Activated T-cell treated with anti-CD3 and anti-CD28 coated beads, Interleukin-2, amount 50 U/mL, for 1 hour (primary cell): ENCODE measurements around the gene ADARB1.
"Not testable (repeated sequence)": the region's sequence is repeated elsewhere in the genome, so short reads cannot be mapped to it uniquely, and the experiment has no call there.

Experiments used
- DNase-seq: peaks from one replicate; pipeline ENCODE4 v3.0.0-alpha.2; 2020

ADARB1 gene

DNA sequence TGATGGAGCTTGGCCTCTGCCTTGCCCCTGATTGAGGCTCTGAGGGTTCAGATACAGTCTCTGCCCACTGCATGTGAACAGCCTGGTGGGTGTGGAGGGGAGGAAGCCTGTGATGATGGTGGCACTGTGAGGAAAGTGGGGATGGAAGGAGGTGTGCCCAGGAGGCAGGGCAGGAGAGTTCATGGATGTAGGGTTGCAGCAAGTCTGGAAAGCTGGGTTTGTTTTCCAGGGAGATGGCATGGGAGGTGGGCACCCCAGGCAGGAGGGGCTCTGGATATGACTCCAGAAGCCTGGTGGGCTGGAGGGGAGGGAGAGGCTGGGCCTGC is 63.2 kb downstream of the ADARB1 start:
- DNase-seq: no peak

DNA sequence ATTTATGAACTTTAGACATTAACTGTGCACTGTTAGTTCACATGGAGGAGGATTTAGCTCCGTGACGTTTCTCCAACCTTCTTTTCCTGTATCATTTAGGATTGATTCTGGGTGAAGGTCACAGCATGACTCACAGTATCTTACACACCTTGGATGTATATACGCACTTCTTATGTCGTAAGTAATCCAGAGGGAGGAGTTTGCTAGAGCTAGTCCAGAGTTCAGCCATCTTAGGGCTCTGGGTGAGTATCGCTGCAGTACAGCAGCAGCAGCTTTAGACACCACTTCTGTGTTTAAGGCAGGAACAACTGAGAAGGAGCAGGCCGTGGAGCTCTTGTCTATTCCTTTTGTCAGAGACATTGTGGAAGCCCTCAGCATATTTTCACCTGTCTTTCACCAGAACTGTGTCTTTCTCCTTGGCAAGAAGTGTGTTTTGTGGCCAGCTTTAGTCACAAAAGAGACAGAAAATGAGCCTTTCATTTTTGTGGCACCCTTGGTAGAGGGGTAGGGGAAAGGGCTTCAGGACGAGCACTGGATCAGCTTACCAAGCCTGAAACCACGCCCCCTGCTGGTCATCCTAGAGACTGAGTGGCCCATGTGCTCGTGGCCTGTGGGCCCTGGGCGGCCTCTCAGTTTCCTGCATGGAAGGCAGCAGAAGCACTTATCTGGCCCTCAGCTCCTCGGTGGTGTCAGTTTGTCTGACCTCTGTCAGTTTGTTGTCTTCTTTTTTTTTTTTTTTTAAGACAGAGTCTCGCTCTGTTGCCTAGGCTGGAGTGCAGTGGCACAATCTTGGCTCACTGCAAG is 64.0 kb downstream of the ADARB1 start:
- DNase-seq: peak; percentile 69

DNA sequence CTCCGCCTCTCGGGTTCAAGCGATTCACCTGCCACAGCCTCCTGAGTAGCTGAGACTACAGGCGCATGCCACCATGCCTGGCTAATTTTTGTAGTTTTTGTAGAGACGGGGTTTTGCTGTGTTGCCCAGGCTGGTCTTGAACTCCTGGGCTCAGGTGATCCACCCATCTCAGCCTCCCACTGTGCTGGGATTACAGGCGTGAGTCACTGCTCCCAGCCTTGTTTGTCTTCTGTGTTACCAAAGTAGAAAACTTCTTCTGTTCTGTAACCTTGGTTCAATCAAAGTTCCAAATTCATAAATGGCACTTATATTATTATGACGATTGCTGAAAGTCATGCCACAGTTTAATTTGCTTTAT is 64.6 kb downstream of the ADARB1 start:
- DNase-seq: not testable (repeated sequence)

DNA sequence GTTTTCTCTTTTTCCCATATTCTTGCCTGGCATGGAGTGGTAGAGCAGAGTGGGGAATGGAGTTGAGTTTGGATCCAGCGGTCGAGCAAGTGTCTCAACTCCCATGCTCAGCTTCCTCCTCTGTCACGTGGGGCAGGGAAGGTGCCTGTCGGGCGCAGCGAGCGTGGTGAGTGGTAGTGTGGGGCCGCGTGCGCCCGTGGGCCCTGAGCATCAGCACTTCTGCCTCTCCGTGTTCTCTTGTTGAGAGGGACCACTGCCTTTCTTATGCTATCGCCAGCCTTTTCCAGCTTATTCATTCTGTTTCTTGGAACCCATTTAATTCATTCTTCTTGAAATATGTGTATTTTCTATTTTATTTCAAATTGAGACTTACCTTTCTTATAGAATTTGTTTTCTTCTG is 65.1 kb downstream of the ADARB1 start:
- no peak for DNase-seq

DNA sequence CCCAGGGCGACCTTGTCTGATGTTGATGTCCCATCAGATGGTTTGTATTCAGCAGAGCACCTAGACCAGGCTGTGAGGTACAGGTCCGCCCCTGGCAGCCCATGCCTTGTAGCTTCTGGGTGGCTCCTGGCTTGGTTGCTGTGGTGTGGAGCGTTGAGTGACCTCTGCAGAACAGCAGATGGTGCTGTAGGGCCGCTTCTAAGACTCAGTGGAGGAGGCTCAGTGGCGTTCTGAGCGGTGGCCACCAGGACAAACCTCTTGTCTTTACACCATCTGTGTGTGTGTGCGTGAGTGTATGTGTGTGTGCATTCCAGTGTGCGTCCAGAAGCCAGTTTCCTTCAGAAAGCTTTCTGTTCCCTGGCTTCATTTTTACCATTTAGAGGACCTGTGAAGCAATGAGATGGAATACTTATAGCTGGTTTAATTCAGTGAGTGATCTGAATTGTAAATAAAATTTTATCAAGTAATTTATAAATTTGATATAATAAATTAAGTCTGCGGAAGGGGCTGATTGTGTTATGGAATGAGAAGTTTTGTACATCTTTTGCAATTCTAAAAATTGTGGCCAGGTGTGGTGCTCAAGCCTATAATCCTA is 66.1 kb downstream of the ADARB1 start:
- DNase-seq: peak; percentile 54

DNA sequence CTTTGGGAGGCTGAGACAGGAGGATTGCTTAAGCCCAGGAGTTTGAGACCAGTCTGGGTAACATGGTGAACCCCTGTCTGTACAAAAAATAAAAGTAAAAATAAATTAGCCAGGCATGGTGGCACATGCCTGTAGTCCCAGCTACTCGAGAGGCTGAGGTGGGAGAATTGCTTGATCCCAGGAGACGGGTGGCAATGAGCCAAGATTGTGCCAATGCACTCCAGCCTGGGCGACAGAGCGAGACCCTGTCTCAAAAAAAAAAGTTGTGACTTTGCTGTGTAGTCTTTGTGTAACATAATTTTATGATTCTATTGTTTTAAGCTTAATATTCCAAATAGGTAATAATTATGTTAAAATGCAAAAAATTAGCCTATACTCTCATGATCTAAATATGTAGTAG is 66.6 kb downstream of the ADARB1 start:
- DNase-seq: not testable (repeated sequence)

DNA sequence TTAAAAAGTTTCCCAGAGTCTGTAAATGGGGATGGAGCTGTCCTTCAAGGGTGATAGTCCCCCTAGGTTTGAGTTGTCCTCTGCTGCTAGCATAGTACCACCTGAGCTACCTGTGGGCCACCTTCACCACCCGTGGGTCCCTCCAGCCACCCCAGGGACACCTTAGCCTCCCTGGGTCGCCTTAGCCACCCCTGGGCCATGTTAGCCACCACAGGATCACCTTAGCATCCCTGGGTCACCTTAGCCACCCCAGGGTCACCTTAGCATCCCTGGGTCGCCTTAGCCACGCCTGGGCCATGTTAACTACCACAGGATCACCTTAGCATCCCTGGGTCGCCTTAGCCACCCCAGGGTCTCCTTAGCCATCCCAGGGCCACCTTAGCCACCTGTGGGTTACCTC is 67.1 kb downstream of the ADARB1 start:
- no peak for DNase-seq

DNA sequence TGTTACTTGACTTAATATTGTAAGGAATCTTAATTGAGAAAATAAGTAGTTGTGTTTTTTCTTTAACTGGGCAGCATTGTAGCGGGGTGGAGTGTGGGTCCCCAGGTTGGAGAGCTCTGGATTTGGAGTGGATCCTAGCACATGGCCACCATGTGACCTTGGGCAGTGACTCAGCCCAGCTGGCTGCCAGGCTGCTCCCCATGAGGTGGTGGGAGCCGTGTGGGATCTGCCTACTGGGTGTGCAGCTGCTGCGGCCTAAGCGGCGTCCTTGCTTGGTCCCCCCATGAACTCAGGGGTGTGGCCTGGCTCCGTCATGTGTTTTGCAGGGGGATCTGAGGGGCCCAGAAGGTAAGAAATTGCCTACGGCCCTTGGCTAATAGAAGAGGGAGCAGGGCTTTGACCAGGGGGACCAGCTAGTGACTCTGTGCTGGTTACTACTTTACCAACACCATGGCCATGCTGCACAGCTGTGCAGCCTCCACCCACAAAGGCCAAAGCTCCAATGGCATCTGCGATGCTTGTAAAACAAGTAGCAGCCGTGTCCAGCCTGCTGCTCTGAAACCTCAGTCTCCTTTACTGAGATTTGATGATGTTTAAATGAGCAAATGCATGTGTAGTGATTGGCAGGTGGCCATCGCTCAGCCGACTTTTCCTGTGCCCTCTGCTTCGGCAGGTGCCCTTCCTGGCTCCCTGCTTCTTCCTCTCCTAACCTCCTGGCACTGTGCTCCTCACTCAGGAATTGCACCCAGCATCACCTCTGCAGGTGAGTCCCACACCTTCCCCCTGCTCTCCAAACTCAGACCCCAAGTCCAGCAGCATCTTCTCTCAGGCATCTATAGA is 68.3 kb downstream of the ADARB1 start:
- DNase-seq: no peak

DNA sequence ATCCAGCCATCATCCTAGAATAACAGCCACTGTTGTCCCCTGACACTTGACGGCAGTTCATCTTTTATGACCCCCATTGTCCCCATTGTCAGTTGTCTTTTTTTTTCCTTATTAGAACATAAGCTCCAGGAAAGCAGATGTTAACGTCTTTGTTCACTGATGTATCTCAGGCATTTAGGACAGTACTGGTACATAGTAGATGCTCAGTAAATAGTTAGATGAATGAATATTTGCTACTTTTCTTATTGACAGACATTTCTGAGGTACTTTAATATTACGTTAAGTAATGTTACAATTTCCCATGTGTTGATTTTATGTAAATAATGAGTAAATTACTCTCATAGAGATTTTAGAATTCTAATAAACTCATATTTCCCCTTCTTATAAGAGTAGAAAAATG is 69.5 kb downstream of the ADARB1 start:
- no peak for DNase-seq

DNA sequence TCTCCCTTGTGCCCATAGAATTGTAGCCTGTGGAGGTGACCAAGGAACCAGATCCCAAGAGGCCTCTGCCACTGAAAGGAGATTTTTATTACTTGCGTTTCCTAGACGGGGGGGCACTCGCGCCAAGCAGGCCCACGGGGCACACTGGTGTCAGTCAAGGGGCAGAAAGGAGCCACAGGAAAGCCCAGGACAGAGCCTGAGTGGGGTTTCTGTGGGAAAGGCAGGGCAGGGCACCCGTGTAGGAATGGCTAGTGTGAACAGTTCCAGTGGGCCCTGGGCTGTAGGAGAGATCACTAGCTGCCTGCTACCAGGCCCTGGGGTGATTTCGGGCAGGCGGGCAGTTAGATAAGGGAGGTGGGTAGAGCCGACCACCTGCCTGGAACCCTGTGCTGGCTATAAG is 70.8 kb downstream of the ADARB1 start:
- DNase-seq: no peak

DNA sequence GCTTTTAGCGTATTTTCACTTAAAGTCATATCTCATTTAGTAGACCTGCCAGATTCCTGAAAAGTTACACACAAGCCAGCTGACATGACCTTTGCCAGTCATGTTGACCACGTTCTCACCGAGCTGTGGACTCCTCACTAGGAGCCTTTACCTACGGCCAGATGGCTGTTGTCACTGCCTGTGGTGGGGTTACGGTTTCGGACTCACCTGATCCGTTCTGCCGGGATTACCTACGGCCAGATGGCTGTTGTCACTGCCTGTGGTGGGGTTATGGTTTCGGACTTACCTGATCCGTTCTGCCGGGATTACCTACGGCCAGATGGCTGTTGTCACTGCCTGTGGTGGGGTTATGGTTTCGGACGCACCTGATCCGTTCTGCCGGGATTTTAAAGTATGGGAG is 71.5 kb downstream of the ADARB1 start:
- not testable (repeated sequence) for DNase-seq

DNA sequence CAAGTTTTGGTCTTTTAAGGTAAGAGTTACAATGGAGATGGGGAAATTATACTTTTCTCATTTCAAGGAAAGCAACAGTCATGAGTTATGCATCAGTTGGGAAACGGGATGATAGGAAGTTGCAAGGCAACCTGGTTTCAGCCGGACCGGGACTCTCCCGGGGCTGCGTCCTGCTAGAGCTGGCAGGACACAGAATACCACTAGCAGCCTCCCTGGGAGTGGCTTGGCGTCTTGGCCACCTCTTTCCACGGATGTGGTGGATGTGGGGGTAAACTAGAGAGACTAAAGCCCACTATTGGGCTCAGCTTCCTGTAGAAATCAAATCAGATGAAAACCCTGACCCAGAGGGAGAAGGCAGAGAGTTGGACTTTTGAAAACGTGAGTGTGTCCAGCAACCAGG is 71.9 kb downstream of the ADARB1 start:
- no peak for DNase-seq

DNA sequence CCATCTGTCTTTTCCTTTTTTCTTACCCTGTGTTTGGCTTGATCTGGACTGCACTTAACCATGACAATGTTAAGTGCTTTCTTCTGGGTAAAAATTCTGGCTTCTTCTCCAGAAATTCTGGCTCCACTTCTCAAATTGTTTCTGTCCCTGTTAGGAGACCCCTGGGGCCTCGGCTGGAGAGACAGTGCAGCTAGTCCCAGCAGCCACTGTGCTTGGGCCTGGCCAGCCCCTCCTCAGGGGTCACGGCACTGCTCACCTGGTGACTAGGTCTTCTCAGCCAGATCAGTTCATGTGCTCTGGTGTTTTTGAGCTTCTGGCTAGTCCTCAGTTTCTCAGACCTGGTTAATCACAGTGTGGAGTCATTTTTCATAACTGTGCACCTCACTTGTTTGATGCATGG is 72.4 kb downstream of the ADARB1 start:
- no peak for DNase-seq

DNA sequence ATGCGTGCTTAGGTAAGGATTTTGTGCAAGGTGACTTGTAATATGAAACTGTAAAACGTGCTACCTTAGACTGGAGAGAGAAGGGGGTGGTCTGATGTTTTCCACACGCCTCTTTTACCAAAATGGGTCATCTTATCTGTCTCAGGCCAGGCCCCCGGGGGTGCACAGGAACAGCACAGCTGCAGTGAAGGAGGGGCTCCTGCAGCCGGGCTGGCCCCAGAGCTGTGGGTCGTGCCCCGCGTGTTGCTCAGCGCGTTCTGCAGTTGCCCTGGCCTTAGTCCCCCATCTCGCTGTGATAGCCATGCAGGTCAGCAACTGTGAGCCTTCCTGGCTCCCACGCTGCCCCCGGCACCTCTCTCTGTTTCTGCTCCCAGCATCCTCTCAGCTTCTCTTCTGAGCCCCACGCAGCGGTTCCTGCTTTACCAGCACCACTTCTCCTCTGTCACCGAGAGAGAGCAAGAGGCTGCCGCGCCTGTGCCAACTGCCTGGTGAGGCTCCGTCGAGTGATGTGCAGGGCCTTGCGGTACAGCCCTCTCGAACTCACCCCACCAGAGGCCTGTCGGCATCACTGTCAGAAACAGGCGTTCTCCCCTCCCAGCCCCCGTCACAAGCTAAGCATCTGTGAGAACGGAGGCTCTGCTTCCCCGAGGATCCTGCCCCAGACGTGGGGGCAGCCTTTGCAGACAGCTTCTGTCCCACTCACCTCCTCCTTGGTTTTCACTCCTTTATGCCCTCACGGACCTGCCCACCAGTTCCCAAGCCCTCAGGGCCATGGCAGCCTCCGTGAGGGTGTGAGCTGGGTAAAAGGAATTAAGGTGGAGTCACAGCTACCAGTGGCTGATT is 73.3 kb downstream of the ADARB1 start:
- no peak for DNase-seq

DNA sequence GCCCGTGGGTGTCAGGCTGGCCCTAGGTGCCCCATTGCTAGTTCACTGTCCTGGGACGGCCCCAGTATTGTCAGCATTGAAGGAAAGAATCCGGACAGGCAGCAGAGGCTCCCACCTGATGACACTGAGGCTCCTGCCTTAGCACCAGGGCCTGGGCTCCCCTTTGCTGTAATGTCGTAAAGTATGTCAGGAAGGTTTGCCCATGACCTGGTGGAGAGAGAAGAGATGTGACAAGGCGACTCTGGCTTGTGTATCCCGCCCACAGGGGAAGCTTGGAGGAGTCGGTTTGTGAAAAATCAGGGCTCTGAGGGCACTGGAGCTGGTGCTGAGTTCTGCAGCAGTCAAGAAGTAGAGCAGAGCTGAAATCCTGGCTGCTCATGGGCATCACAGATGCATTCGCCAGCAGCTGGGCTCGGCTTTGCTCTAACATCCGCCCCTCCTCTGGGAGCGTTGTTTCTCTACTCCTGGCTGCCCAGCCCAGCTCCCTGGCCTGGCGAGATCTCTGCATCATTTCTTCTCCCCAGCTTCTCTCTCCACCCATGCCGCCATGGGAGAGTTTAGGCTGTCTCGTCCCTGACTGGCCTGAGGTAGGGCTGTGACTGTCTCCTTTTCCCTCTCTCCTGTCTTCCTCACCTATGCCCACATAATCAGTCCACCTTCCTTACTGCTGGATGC is 74.1 kb downstream of the ADARB1 start:
- DNase-seq: no peak

DNA sequence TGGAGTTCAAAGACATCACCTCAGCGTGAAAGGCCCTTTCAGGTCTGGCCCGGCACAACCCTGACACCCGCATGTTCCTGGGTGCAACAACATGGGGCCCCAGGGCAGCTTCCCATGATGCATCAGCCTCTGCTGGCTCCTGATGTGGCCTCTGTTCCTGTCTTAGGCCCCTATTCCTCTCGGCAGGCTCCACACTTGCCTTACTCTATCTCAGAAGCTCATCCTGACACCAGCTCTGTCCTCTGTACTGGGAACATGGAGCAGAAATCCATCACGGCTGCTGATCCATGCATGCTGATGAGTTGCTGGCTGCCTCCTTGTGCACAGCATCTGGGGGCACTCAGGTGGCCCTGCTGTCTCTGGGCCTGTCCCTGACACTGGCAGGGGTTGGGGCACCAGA is 74.6 kb downstream of the ADARB1 start:
- no peak for DNase-seq

DNA sequence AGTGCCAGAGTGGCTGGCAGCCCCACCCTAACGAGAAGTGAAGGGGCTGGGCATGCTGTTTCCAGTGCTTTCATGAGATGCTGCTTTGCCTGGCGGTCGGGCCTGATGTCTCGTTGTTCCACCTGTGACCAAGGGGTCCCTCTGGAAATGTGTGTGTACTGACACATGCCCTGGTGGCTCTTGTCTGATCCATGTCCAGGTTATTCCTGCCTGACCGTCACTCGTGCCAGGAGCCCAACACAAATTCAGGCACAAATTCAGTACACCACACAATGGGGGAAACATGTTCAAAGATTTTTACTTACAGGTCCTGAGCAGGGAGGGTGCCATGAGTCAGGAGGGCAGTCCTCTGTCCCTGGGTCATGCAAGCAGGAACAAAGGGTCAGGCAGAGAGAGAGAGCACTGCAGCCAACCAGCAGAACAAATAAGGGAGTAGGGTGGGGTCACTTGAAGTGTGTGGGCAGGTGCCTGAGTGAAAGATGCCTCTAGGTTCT is 76.3 kb downstream of the ADARB1 start:
- no peak for DNase-seq

DNA sequence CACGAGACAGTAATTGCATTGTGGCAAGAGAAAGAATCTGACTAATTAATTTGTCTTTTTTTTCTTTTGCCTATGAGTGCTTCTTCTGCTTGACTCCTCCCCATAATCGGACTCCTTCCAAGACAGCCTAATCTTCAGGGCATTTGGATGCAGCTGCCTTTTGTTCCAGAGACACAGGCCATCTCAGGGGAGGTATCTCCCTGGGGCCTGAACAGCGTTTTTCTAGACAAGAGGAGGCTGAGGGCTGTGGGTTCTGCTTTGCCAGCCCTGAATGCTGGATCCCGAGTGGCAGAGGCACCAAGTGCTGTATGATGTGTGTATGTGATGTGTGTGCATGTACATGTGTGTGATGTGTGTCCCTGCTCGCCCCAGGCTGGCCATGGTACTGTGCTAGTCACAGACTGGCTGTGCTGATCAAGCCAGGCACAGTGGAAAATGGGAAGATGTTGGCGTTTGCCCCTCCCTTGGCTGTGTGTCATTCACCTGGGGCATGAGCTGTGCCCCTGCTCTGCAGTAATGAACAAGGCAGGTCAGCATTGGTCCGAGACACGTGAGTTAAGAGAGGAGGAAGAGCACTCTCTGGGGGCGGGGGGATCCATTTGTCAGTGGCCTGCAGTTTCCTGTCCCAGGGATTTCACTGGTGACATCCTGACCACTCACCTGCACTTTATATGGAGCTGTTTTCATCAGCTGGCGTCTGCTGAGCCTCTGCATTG is 77.2 kb downstream of the ADARB1 start:
- no peak for DNase-seq

DNA sequence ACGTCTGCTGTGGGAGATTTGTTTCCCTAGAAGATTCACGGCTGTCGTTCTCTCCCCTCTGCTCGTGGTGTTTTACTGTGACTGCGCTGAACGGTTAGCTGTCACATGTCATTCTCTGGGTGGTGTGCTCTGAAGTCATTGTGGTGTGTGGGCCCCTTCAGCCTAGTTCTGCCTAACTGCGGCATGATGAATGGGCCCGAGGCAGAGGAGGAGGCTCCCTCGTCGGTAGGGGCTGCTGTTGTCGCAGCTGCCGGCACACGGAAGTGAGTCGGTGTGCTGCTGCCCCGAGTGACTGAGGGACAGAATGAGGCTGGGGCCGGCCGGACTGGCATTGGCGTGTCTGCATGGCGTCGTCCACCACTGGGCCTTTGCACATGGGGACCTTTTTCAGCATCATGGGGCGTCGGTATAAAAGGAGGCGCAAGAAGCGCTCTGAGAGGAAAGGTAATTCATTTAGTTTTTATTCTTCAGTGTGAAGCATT is 77.9 kb downstream of the ADARB1 start:
- peak; percentile 68 for DNase-seq

DNA sequence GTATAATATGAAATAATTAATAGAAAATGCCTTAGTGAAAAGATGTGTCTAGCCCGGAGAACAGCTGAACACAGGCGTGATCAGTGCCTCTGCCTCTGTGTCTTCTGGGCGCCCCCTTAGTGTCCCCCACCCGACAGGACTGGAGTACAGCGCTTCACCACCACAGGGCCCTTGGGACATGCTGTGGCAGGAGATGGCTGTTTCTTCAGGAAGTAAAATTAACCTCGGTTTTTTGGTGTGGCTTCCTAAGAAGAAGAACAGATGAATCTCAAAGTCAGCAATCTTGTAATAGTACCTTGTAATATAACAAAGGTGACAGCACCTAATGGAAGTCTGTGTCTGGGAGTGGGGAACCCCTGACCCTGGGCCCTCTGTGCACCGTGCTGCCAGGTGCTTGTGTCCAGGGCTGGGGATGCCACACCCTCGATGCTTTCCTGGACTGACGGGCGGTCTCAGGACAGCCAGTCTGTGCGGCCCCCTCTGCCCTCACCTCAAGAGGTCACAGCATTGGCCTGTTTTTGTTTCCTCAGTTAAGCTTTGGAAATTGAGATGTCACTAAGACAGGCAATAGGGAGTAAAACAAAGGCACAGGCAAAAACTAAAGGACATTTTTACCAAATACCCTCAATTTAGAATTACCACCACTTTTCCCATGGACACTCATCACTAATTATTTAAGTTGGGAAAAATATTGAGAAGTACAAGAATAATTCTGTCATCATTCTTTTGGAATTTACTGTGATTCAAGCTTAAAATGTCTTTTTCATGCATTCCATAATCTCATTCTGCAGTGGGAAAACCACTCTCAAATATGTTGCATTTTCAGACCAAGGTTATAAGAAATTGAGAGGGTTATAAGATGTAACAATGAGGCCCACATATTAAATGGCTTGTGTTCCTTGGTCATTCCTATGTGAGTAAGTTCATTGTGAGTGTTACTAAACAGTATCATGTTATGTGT is 79.3 kb downstream of the ADARB1 start:
- DNase-seq: no peak
